IMR-90 (cell line): ENCODE data around the gene GNG7.

Source experiments
- CTCF ChIP-seq: conservative IDR thresholded peaks from 2 replicates; pipeline ENCODE4 v1.5.1; 2012; ENCODE audit warnings: mild to moderate bottlenecking, low read depth, low read length, improper control_type of control experiment
- MAFK ChIP-seq: IDR thresholded peaks from 2 replicates; pipeline ENCODE4 v1.6.1; 2012; ENCODE audit warnings: low read depth, low read length, improper control_type of control experiment
- NFE2L2 ChIP-seq: fragments of 150-350 bp; IDR thresholded peaks from 2 replicates; pipeline ENCODE4 v1.6.1; 2016; ENCODE audit warnings: low read depth, mild to moderate bottlenecking, low read length

GRCh38 chr19:2721570-2722540, 19.4 kb upstream of the GNG7 start:
- TF ChIP-seq CTCF, result no peak
- TF ChIP-seq NFE2L2, result no peak
- no peak for TF ChIP-seq MAFK
